Esophagus squamous epithelium (tissue), 4 donors: ENCODE data around the gene CXorf65.
A peak's percentile ranks its signal among the peaks of the same experiment; 100 is the strongest.

Source experiments
- POLR2A ChIP-seq, 4 donors: fragments of 450-650 bp; IDR thresholded peaks; one replicate each; pipeline ENCODE4 v1.6.1; 2017; ENCODE audit warnings: antibody characterized with exemption in 4 of 4, mild to moderate bottlenecking in 4 of 4, moderate library complexity in 3 of 4
- TF ChIP-seq, protein P1 (sequence below), 6 experiments: fragments of 450-650 bp in 4 of 6; fragments of 200-600 bp in 2 of 6; sonication (generic) in 2 of 6; IDR thresholded peaks; one replicate each; pipeline ENCODE4 v1.5.1; 2016 to 2019; ENCODE audit warnings: antibody characterized with exemption in 6 of 6, mild to moderate bottlenecking in 4 of 6, moderate library complexity in 4 of 6

DNA sequence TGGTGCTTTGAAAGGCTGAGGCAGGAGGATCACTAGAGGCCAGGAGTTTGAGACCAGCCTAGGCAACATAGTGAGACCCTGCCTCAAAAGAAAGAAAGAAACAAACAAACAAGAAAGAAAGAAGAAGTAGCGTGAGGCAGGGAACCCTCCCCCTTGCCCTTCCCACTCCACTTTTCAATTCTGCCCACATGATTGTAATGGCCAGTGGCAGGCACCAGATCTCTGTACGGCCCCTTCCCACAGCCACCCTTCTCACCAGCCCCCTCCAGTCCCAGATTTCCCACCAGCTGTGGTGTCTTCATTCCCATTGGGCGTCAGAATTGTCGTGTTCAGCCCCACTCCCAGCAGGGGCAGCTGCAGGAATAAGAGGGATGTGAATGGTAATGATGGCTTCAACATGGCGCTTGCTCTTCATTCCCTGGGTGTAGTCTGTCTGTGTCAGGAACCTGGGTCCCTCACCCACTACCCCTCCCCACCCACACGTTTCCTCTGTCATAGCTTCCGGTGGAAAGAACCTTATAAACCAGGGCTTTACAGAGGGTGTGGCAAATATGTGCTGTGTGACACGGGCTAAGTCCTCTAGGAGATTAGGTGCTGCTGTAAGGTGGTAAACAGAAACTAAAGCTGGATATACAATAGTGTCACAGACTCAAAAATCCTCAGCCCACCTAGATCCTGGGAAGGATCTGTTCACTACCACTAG, 4.8 kb upstream of the CXorf65 start, which contains the start of gene IL2RG:
- peak in 2 of 4 donors; percentile 37 to 80 for TF ChIP-seq POLR2A (IDR thresholded peaks at IDR 0.05)
- TF ChIP-seq, protein P1, sequence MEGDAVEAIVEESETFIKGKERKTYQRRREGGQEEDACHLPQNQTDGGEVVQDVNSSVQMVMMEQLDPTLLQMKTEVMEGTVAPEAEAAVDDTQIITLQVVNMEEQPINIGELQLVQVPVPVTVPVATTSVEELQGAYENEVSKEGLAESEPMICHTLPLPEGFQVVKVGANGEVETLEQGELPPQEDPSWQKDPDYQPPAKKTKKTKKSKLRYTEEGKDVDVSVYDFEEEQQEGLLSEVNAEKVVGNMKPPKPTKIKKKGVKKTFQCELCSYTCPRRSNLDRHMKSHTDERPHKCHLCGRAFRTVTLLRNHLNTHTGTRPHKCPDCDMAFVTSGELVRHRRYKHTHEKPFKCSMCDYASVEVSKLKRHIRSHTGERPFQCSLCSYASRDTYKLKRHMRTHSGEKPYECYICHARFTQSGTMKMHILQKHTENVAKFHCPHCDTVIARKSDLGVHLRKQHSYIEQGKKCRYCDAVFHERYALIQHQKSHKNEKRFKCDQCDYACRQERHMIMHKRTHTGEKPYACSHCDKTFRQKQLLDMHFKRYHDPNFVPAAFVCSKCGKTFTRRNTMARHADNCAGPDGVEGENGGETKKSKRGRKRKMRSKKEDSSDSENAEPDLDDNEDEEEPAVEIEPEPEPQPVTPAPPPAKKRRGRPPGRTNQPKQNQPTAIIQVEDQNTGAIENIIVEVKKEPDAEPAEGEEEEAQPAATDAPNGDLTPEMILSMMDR (IDR thresholded peaks at IDR 0.05), result no peak
